ENCODE data around the gene ELAVL2.
A peak's percentile ranks its signal among the peaks of the same experiment; 100 is the strongest.

Gene ELAVL2

DNA sequence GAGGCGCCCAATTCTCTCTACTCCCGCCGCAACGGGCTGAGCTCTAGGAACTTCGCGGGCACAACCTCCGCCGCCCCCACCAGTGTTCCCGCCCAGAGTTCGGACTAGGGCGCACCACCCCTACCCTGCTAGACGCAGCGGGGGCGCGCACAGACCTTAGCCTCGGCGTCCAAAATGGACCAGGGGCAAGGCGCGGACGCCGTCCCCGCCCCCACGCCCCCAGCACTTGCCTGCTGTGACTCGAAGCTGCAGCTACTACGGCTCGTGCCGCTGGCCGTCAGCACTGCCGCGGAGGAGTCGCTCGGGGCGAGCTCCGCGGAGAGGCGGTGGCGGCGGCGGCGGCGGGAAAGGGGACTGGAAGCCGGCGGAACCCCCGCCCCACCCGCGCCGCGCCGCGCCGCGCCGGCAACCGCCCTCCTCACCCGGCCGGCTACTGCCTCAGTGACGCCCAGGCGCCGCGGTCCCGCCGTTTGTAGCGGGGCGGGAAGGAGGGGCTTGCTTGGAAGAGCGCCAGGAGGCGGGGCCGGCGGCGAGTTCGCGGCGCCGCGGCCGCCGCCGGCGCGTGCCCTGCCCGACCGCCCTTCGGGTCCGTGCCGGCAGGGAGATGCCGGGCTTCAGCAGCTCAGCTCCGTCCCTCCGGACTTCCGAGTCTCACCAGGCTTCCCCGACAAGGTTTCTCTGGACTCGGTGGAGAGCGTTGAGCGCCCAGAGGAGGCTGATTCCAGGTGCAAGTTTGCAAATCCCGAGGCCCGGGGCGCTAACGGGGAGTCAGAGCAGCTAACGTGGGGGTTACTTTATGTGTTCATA, 4.5 kb downstream of the ELAVL2 start:
- DNase-seq, result peak; percentile 17

DNA sequence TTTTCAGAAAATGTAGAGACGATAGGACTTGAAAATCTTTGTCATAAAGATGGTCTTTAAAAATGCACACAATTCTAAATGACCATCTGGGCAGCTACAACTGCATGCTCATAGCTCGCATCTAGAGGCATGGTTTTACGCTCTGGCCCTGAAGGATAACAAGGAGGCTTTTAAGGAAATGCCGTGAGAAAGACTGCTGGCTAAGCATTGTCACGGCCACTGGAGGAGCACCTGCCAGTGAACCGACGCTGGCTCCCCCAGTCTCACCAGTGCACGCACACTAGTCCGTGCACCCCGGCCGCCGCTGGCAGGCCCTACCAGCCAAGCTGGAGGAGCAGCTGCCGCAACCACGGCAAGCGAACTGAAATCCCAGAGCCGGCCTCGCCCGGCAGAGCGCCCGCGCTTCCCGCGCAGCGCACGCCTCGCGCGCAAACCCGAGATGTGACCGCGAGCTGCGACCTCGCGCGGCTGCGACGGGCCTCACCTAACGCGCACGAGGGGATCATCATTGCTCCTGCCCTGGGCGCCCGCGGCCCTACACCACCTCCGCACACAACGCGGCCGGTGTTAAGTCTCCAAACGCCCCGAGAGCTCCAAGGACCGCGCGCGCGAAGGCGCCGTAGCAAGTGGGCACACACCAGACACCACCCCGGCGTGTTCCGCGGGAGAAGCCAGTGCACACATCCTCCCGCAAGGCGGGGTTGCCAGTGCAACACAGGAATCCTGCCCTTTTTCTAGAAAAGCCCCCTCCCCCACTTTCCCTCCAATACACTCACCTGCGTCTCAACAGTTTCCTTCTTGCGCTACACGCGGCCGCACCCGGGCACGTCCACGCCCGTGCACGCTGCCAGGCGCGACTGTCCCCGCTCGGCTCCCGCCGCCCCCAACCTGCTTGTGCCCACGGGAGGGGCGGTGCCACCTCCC, 5.3 kb downstream of the ELAVL2 start:
- DNase-seq, result no peak

DNA sequence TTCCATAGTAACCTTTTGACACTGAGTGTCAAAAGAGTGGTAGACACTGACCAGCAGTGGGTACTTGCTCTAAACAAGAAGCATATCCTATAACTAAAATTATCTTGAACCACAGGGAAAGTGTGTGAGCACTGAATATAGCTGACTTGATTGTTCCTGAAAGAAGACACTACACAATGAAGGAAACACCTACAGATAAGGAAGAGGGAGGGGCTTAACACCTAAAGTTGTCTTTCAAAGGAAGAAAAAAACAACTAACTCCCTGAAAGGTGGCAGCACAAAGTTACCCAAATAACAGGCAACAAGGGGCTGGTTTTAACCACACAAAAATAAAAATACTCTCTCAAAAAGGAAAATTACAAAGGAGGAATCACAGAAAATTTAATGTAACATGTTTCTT, 6.6 kb downstream of the ELAVL2 start:
- DNase-seq, result no peak

DNA sequence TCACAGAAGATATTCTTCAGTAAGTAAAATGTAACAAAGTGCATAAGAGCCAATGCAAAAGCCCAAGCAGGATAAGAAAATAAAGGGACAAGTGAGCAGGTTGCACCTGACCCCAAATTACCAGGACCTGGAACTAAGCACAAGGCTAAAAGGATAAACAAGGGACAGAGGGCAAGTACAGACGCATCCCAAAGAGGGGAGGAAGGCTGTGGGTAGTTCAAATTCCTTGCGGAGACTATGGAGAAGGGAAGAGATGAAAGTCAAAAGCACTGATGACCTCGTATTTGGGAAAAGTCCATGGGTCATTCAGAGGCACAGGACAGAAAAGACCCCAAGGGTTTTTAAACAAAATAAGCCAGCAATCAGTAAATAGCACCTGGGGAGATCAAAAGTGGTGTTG, 11.8 kb downstream of the ELAVL2 start:
- DNase-seq, result no peak

DNA sequence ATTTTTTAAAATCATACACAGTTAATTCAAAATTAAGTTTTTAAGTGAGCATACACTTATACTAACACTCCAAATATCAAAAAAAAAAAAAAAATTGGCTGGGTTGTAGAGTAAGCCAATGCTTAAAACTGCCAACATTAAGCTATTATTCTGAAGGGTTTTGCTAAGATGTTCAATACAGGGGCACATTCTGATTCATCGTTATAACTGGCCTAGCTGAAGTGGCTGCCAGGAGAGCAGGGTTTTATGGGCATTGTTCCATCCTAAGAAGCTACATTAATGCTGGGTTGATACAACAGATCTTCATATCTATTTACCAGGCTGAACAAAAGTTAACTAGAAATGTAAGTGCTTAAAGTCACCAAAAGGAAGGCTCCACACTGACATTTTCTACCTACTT, 13.4 kb downstream of the ELAVL2 start:
- no peak for DNase-seq

DNA sequence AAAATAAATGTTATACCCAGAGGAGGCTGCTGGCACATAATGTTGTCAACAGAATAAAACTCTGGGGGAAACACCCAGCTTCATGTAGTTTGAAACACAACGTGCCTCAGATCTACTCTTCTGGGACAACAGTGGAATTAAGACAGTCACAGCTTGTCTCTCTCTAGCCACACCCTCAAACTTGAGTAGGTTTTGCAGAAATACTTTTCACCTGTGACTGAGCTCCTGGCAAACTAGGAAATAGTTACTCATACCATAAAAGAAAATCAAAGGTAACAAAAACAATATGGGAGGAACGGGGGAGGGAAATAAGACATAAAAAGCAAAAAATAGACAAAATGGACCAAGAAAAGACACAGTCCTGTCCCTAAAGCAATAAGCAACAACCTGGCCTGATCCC, 14.4 kb downstream of the ELAVL2 start:
- no peak for DNase-seq

DNA sequence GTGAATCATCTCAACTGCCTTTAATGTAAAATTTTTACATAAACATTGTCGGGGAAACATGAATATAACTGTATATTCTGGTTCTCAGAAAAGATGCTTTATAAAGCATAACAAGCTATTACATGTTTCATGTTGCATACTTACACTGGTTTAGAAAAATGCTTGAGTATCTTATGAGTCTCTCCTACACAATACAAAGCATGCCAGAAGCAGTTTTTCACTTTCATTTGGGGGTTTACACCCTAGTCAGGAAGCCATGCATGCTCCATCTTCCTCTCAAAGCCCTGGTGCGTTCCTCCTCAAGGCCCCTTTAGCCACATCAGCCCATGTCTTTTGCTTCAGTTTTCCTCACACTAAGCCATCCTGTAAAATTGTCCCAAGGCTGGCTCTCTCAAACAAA, 22.8 kb downstream of the ELAVL2 start:
- no peak for DNase-seq

DNA sequence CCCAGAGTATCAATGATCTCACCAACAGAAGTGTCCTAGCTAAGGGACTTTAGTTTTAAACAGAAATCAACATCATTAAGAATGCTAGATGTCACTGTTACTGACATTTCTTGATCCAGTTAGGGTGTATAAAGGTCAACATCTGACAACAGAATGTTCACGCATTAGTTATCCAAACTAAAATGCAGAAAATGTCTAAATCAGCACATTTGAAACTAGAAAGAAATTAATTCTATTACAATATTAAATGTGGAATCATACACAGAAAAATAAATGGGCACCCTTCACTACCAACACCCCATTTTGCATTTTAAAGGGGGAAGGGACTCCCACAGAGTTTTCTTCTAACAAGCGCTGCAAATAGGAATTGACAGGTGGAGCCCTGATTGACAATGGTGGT, 24.5 kb downstream of the ELAVL2 start:
- no peak for DNase-seq

DNA sequence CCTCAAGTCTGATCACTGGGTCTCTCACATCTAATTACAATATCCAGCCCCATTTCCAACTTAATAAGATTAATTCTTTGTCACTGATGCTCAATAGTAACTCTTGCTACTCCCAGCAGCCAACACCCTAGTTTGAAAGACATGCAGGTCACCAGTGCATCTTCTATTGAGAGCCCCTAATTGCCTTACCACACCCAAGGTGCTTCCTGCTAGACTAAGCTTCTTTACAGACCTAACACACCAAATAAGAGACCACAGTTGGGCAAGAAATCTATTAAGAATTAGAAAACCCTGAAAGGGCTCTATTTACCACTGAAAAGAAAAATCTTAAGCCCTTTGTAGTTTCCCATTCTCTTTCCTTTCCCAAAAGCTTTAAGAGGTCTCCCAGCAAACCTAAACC, 26.5 kb downstream of the ELAVL2 start:
- no peak for DNase-seq

DNA sequence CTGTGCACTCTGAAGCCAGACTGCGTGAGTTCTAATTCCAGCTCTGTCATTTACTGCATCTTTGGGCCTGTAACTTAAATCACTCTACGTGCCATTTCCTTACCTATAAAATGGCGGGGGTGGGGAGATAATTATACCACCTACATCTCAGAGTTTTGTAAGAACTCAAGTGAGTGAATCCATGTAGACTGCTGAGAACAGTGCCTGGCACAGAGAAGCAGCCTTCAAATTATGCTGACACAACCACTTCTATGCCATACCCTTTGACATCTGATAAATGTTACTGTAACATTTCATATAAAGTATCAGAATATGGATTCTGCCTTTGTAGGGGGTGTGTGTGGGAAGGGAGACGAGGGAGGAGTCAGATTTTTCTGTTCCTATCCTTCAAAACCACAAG, 27.7 kb downstream of the ELAVL2 start:
- DNase-seq, result no peak

DNA sequence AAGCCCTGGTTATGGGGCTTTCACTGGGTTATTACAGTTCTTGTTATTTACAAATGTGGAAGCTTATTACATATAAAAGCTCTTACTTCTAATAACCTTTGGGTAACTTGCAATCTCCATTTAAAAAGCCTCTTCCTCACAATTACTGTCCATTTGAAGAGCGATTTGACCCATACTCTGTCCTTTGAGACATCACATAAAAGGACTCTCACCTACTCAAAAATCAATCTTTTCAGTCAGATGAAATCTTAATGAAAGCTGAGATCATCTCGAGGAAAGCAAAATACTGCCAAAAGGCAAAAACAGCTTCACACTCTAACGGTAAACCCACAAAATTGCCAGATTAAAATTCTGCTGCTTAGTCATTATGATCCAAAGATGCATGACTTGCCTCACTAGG, 29.8 kb downstream of the ELAVL2 start:
- DNase-seq, result no peak

DNA sequence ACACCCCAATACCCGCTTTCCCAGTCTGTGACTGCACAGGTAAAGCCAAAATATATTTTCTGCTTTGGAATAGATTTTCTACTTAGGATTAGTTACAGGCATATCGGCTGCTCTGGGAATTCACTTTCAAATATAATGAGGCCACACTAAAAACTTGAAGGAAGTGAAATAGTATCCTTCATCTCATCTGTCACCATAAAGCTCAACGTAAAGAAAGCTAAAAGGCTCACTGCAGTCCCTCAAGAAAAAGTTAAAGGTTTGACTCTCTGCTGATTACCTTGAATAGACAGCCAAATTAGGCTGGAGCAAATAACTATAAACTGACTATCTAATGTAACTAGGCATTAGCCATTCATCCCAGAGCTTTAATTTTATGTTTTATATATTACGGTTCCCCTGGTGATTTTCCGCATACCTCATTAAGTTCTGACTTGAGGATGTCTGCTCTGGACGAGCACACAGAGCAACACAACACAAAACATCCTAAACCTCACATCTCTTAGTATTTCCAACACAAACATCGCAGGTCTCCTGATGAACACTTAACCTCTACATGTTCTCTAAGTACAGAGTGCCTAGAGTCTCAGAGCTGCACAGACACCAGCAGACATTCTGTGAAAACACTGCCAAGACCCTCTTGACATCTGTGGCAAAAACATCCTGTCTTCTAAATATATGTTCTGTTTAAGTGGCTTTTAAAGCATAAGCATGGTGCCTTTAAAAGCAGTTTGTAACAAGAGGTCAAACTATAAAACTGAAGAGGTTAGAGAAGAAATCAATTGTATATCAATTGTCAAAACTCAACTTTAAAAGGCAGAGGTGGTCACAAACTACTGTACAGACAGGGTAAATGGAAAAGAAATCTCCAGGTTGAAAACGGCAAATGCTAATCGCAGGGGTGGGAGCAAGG, 35.4 kb downstream of the ELAVL2 start:
- DNase-seq, result no peak

DNA sequence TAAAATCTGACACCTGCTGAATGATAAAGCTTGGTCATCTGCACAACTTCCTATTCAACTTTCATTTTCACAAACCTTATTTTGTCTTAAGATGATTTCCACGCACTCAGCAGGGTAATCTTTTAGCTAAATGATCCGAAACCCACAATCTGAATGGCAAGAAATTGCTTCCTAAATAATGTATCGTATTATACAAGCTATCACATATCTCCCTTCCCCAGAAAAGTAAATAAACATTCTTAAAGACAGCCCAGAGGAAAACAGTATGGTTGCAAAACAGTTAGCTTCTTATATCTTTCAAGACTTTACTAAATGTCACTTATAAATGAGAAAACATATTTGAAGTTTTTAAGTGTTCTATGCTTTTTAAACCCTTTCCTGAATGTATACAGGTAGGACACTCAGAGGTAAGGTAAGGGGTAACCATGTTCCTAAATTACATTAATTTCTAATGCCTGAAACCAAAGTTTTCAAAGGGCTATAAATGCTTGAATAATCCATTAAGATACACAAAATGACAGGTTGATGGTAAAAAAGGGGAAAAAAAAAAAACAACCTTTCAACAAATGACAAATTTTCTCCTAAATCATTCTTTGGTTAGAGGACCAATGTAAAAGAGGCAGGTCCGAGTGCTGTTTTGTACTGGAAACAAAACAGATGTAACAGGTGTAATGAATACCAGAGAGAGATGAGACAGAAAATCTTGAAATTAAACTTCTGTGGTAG, 36.3 kb downstream of the ELAVL2 start:
- no peak for DNase-seq

DNA sequence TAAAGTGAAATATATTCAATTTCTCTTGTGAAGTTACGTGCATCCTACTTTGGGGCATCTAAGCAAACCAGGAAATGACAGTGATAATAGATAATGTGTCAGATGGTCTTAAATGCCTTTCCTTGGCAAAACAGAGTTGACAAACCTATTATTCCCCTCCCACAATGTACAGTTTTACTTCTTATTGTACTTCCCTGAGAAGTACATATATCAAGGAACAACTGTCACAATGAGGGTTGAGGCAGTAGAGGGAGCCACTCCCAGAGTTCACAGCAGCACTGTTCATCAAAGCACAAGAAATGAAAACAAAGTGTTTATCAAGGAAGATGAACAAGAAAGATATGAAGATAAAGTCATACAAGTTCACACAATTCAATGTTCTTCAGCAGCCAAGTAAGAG, 41.1 kb downstream of the ELAVL2 start:
- DNase-seq, result no peak

DNA sequence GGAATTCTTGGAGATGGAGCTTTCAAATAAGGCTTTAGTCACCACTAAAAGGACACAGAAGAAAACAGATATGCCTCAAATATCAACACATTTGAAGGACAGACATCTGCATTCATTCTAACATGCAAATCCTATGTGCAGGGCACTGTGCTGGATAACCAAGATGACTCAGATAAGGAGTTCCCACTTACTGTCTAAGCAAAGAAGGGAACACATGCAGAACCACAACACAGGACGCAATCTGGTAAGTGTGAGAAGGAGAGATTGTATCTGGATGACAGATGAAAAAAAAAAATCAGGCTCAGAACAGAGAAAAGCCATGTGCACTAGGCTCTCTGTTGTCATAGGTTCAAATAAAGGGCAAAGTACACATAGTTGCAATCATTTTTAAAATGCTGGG, 42.5 kb downstream of the ELAVL2 start:
- DNase-seq, result no peak

DNA sequence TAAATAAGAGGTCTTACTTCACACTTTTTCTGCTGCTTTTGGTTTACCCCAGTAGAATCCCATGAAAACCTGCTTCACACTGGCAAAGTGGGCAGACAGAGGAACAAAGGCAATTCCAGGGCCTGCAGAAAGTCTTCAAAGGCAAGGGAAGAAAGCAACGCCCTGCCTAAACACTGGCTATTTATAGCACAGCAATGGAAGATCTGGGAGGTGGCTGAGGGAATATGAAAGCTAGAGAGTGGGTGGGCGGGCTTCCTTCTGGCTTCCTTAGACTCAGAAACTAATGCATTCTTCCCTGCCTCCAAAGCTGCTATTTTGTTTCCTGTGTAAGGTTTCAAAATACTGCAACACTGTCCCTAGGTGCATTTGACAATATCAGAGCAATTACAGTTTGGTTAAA, 46.8 kb downstream of the ELAVL2 start:
- no peak for DNase-seq

DNA sequence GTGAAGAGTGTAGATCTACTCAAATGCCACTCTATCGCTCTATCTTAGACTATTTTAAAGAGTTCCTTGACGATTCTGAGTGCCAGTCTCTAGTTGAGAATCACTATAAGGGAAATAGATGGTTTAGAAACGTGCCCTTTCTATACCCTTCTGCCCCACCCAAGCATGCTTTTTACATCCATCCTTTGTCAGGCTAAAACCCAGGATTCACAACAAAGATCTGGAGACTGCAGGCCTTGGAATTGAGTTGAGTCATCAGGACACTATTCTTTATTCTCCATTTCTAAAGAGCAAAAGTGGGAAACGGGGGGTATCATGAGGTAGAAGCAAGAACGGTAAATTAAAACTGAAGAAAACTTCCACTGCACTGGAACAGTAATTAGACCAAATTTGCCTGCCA, 48.7 kb downstream of the ELAVL2 start:
- DNase-seq, result no peak

DNA sequence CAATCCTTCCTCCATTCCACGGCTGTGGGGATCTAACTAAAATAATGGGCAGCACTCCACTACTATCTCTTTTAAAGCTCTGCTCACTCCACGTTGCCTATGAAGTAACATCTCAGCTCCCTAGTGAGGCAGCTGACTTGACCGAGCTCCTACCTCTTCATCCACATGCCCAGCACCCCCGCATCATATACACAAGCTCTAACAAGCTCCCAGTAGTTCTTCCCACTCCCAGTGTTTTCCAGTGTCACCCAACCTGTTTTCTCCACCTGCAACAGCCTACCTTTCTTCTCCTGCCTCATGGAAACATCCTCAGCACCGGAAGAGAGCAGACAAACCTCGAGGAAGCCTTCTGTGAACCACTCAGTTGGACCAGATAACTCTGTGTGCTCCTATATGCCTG, 50.5 kb downstream of the ELAVL2 start:
- DNase-seq, result no peak

DNA sequence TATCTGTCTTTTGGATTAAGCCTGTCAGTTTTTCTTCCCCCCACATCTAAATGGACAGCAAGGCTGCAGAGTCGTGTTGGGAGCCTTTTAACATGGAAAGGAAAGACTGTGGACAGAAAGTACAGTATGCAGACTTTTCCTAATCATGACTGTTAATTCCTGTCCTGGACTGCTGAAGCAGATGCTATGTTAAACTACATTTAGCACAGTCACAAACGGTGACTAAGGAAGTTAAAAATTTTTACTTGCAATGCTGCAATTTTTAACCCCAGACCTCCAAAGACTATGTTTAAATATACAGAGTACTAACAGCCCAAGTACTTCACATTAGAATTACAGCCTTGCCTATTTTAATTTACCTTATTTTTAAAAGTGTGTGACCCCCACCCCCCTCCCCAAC, 51.8 kb downstream of the ELAVL2 start:
- no peak for DNase-seq

DNA sequence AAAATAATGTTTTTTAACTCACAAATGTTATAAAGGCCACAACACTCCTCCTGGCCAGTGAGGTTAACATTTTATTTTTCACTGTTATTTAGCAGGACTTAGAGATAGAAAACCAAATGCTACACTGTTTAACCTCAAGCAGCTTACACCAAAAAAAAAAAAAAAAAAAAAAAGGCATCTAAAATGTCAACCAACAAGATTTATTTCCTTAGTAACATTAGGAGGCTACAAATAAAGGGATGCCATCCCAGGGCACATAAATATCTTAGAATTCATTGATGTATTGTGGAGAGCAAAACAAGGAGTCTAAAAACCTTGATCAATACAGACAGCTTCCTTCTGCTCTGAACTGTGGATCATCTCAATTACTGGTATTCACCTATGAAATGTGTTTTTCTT, 53.7 kb downstream of the ELAVL2 start:
- DNase-seq, result no peak

DNA sequence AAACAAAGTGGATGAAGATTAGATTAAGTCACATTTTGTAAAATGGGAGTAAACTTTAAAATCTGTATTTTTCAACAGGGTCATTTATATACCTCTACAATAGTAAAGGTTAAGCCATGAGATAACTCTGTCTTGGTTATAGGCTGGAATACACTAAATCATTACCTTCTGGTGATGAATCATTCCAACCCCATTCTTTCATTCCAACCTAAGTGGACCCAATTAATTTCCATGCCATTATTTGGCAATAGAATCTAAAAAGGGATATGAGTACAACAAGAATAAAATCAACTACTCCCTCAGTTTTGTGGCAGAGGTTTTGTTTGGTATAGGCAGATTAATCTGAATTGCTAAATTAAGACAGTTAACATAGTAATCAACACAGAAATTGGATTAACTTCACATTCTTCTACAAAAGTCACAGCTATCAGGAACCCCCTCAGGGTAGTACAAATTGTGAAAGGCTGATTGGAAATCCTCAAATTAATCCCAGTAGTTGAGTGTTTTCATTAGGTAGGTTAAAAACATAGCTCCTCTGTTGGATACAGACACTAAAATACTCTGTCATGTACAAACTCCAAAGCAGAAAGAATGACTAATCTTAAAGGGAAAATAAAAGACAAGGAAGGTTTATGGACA, 54.2 kb downstream of the ELAVL2 start:
- no peak for DNase-seq
